ENCODE data around the gene NXNL1.

The NXNL1 gene

DNA sequence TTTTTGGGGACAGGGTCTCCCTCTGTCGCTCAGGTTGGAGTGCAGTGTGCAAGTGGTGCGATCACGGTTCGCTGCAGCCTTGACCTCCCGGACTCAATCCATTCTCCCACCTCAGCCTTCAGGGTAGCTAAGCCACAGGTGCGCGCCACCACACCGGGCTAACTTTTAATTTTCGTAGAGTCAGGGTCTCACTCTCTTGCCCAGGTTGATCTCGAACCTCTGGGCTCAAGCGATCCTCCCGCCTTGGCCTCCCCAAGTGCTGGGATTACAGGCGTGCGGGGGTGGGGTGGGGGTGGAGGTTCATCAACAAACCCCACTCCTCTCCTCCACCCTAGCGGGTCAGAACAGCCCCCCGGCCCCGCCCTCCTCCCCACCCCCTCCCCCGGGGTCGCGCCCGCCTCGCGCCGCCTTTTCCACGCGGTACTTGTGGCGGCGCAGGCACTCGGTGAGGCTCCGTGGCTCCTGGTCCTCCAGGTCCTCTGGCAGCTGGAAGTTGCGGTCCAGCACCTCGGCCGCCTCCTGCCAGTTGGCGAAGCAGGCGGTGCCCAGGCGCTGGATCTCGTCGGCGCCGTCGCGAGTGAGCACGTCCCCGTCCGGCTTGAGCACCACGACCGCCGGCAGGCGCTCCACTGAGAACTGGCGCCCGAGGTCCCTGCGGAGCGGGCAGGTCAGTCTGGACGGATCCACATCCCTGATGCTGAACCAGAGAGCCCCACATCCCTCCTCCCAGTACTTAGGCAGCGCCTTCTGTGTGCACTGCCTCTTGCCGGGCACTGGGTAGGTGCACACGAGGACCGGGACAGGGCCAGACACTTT, 5.2 kb downstream of the NXNL1 start:
- DNase-seq, result no peak

DNA sequence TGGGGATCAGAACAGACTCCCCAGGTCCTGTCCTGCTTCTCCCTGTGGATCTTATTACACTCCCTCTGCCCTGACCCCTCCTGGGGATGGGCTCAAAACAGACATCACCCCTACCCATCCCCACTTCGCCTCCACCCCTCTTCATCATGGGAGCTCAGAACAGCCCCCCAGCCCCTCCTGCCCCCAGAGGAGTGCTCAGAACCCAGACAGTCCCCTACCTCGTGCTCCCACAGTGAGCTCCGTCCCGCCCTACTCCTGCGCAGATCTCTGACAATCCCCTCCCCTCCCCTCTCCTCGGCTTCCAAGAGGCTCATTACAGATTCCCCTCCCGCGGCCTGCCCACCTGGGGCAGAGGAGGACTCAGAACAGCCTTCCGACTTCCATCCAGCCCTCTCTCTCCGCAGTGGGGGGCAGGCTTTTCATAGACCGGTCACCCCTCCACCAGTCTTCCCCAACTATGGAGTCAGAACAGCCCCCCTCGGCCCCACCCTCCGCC, 6.1 kb downstream of the NXNL1 start:
- DNase-seq, result no peak

DNA sequence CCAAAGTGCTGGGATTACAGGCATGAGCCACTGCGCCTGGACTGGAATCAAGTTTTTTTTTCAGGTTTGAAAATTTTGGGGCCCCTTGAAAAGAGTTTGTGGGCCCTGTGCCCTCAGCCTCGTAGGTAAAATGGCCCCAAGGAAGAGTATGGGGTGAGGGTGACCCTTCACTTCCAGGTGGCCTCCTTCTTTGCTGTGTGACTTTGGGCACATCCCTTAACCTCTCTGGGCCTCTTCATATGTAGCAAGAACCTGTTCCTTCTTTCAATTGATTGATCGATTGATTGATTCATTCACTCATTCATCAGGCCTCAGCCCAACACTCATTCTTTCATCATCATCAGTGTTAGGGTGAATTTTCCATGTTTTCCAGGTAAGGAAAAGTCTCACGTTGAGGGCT, 8.9 kb downstream of the NXNL1 start:
- DNase-seq, result no peak

DNA sequence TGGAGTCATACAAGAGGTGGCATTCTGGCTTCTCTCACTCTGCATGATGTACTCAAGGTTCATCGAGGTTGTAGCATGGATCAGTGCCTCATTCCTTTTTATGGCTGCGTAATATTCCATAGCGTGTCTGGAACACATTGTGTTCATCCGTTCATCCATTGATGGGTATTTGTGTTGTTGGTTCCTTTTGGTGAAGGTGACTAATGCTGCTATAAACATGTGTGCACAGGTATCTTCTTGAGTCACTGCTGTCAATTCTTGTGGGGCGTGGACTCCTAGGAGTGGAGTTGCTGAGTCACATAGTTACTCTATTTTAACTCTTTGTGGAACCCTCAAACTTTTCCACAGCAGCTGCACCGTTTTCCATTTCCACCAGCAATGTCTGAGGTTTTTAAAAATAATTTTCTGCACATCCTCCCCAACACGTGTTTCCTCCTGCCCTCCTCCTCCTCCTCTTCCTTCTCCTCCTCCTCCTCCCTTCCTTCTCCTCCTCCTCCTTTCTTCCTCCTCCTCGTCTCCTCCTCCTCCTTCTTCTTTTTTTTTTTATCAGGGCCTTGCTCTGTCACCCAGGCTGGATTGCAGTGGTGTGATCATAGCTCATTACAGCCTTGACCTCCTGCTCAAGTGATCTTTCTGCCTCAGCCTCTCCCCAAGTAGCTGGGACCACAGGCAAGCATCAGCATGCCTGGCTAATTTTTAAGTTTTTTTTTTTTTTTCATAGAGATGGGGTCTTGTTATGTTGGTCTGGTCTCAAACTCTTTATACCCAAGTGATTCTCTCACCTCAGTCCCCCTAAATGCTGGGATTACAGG, 10.3 kb downstream of the NXNL1 start:
- peak; percentile 84 for DNase-seq

DNA sequence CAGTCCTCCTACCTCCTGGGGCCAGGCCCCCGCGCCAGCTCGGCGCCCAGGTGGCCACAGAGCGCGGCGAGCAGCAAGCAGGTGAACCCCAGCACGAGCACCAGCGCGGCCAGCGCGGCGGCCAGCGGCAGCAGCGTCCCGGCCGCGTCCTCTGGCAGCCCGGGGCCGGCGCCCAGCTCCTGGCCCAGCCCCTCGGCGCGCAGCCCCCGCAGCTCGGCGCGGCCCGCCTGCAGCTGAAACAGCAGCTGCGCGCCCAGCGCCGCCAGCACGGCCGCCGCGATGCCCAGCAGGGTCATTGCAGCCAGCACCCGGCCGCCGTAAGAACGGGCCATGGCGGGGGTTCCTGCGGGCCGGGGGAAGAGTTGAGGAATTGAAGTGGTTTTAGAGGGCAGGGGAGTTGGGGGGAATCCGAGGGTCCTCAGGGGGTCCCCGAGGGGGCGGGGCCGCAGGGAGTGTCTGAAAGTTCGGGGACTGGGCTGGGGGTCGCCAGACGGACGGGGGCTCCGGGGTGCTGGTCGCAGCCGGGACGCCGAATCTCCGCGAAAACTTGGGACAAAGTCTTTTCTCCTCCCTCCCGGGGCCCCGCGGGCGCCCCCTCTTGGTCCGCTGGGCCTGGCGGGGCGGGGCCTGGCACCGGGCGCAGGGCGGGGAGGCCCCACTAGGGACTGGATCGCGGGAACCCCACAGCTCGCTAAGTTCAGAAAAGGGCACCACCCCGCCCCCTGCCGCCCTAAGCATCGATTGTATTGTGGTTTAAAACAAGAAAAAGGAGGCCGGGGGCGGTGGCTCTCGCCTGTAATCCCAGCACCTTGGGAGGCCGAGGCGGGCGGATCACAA, 12.4 kb downstream of the NXNL1 start, which contains the start of gene TMEM221:
TMEM221 (minus strand) TSS at position 538 of the 837 bp plus-strand sequence; CDS start at position 332, 206 bp downstream.
- peak; percentile 47 for DNase-seq

DNA sequence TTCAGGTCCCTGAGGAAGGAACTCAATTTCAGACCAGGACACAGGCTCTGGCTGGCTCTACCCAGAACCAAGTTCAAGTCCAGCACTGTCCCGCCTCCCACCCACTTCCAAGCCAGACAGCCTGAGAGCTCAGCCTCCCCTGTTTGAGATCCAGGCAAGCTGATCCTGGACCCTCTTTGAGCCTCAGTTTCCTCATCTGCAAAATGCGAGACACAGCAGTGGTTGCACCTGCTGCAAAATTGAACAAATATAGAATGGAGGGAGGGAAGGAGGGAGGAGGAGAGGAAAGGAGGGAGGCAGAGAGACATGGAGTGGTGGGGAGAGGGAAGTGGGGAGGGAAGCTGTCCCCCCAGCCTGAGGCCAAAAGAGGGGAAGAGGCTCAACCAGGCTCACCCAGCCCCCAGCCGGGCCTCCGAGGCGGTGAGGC, 13.0 kb downstream of the NXNL1 start:
- DNase-seq, result no peak

DNA sequence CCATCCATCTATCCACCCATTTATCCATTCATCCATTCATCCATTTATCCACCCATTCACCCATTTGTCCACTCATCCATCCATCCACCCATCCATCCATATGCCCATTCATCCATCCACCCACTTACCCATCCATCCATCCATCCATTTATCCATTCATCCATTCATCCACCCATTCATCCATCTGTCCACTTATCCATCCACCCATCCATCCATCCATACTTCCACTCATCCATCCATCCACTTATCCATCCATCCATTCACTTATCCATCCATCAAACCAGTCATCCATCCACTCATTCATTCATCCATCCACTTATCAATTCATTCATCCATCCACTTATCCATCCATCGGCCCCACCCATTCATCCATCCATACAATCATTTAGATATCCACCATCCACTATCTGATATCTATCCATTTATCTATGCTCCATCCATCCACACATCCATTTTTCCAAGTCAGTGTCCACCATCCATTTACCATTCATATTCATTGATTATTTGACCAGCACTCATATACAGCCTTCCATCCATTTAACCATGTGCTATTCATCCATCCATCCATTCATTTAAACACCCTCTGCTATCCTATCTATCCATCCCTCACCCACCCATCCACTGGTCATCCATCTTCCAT, 15.1 kb downstream of the NXNL1 start:
- DNase-seq, result no peak

DNA sequence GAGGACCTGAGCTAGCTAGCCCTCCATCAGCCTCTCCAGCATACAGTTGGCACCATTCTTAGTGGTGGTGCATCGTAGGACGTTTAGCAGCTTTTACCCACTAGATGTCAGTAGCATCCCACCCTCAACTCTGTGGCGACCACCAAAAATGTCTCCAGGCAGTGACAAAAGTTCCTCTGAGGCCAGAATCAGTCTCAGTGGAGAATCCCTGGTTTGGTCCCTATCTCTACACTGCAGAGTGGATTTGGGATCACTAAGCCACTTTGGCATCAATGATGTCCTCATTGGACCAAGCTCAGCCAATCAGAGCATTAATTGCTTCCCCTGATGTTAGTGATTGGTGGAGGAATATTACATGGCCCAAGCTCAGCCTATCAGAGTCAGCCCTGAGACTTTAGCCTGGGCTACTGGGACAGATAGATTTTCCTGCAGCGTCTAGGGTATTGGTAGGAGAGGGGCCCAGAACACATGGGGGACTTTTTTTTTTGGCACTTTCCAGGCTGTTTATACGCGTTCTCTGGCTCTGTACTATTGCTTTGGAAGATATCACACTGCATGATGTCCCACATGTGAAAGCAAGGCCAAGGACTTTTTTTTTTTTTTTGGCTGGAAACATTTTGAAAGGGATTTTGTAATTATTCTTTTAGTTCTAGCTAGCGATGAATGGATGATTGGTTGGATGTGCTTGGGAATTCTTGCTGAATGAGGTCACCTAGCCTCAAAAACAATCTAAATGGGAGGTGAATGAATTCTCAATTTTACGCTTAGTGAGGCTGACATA, 19.3 kb downstream of the NXNL1 start:
- DNase-seq, result peak; percentile 30

DNA sequence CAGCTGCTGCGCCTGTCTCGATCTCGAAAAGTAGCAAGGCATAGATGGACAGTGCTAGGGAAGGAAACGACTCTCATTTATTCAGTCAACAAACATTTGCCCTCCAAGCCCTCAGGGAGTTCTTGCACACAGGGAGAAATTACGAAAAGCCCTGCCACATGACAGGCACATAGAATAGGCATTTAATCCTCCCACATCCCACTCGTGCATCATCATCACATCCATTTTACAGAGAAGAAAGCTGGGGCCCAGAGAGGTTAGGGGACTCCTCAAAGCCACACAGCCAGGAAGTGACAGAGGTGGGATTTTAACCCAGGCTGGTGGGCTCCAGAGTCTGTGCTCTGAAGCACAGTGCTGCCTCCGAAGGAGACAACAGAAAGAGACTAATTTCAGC, 23.9 kb downstream of the NXNL1 start:
- DNase-seq, result no peak

DNA sequence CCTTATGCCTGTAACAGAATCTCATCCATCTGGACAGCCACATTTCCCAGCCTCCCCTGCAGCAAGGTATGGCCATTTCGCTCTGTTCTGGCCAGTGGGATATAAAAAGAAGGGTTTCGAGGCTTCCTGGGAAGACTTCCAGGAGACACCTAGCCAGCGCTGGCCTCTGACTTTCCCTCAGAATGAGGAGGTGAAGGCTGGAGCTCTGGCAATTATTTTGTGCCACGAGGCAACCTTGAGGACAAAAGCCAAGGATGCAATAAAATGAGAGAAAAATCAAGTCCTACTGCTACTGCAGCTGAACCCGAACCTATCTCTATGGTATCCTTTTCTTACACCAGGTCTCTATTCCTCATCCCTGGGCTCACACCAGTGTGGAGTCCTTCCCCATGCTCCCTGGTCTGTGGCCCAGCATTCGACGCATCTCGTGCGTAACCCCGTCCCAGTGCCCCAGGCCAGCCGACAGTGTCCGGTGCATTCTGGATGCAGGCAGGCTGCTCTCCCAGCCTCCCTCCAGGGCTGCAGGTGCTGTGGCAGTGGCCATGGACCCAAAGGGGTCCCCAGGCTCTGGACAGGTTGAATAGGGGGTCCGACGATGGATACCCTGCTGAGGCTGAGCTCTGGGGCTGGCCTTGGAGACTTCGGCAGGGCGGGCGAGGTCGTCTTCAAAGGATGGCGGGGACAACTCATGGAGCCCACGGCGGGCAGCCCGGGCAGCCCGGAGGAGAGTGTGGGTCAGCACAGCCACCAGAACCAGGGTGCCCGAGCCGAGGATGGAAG, 24.4 kb downstream of the NXNL1 start:
- no peak for DNase-seq

DNA sequence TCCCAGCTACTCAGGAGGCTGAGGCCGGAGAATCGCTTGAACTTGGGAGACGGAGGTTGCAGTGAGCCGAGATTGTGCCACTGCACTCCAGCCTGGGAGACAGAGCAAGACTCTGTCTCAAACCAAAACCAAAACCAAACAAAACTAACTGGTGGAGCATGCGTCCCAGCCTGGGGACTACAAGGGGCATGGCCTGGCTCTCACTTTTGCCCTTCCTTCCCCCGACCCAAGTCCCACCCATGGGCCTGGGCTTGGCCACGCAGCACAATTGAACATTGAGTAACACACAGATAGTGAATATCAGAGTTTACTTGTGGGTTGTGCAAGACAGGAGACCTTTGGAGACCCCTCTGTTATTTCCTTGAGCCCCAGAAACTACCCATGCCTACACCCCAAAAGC, 25.5 kb downstream of the NXNL1 start:
- no peak for DNase-seq

DNA sequence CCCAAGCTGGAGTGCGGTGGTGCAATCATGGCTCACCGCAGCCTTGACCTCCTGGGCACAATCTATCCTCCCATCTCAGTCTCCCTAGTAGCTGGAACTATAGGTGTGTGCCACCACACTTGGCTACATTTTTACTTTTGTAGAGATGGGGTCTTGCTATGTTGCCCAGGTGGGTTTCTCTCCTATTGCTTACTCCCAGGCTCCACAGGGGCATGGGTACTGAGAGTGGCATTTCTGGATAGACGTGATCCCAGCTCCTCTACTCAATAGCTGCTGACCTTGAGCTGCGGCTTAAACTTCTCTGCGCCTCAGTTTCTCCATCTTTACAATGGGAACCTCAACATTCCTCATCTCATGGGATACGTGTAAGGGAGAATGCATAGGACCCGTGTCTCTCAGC, 29.3 kb downstream of the NXNL1 start:
- no peak for DNase-seq

DNA sequence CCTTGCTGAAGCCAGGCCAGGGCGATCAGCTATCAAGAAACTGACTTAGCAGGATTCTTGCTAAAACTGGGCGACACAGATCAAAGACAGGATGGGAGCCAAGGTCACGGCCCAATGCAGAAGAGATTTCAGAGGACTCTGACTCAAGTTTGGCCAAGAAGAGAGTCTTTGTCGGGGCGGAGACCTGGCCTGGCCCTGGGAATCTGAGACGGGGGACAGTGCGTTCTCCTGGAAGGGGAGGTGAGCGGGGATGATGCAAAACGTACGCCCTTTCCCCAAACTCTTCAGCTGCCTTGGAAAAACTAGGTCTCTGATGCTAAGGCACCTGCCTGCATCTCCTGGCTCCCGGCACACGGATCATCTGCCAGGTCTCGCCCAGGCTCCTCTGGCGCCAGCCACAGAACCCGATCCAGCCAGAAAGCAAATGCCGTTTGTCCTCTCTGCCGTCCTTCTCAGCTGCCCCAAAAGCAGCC, 31.0 kb downstream of the NXNL1 start:
- DNase-seq, result no peak

DNA sequence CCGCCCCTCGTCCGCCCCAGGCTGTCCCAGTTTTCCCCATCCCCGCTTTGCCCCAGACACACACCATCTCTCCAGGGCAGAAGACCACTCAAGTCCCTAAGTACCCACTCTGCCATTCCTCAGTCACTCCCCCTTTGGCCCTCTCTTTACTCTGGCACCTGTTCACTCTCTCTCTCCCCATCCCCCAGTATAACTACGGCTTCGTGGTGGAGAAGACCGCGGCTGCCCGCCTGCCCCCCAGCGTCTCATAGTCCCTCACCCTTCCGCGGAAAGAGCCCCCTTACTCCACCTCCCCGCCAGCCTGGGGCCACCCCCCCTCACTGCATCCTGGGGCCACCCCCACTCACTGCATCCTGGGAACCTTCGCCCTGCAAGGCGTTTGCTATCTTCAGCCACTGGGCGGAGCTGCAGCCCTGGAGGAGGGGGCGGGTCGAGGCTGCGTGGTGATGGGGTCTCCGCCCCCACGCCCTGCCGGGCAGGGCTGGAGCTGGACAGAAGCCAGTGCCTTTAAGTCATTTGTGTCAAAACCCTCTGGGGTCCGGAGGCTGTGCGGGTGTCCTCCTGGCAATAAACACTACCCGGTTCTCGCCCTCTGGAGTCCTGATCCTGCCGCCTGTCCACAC, 35.9 kb downstream of the NXNL1 start:
- peak; percentile 61 for DNase-seq

DNA sequence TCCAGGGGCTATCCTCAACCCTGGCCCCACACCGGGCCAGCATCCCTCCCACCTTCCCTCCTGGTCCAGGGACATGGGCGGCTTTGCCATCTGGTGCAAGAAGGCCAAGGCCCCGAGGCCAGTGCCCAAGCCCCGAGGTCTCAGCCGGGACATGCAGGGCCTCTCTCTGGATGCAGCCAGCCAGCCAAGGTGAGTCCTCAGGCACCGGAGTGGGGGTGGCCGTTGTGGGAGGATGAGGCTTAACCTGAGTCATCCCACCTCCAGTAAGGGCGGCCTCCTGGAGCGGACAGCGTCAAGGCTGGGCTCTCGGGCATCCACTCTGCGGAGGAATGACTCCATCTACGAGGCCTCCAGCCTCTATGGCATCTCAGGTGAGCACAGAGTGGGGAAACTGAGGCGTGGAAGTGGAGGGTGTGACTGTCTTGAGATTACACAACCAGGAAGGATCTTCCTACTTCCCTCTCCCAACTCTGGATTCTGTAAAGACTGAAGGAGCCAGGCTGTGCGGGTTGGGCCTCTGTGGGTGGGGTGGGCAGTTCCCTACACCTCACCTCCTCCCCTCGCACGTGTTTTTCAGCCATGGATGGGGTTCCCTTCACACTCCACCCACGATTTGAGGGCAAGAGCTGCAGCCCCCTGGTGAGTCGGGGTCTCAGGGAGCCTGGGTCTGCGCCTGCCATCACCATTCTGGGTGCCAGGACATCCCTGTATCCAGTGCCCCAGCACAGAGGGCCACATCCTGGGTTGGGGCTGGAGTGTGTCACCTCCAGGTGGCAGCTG, 37.1 kb downstream of the NXNL1 start:
- no peak for DNase-seq

DNA sequence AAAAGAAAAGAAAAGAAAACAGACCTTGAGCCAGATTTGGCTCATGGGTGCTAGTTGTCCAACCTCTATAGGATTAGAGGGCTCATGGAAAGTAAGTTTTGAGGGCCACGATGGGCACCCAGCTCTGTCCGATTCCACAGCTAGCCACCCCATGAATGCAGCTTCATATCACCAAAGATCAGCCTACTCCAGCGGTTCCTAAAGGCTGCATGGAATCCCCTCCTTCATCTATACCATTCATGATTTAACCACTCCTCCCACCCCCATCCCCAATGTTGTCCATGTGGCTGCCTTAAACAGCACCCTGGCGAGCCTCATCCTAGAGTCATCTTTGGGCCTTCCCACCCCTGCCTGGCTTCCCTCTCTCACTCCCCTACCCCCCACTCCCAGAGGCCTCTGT, 38.8 kb downstream of the NXNL1 start:
- no peak for DNase-seq

DNA sequence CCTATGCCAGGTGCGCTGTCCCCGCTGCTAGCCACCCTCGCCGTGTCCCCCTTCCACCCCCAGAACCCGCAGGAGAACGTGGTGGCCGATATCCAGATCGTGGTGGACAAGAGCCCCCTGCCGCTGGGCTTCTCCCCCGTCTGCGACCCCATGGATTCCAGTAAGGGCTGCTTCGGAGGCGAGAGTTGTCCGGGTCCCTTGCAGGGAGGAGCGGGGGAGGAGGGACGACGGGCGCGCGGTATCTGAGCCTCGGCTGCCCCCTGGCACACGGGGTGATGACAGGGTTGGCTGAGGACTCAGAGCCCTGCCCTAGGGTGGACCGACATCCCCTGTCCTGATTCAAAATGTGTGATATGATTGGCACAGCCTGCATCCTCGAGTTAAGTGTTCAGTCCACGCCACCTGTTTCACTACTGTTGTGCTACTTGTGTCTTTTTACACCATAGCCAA, 40.2 kb downstream of the NXNL1 start:
- DNase-seq, result peak; percentile 52

DNA sequence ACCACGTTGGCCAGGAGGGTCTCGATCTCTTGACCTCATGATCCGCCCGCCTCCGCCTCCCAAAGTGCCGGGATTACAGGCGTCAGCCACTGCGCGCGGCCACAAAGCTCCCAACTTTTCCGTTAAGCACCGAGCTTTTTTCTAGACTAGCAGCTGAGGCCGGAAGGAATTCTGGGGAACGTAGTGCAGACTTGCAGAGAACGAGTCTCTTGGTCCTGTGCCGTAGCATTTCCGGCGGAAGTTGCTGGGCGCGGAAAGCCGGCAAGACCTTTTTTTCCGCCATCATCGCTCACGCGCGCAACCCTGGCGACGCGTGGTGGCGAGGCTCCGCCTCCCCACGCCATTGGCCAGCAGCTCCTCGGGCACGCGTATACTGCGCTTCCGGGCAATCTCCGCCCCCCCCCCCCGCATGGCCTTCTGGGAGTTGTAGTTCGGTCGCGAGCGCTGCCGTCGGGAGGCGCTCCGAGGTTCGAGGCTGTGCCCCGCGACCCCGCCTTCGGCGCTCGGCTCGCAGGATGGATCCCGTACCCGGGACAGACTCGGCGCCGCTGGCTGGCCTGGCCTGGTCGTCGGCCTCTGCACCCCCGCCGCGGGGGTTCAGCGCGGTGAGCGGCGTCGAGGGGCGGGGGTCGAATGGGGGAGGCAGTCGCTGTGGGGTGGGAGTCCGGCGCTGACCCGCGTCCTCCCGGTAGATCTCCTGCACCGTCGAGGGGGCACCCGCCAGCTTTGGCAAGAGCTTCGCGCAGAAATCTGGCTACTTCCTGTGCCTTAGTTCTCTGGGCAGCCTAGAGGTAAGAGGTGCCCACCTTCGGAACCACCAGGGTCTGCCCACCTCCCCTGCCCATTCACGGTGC, 40.9 kb downstream of the NXNL1 start, which contains the start of gene MVB12A:
MVB12A (plus strand) TSS at position 427 of the 854 bp plus-strand sequence; CDS start at position 516, 89 bp downstream.
- peak; percentile 98 for DNase-seq
